A549 (cell line): Measurements from ENCODE around the gene NEURL1.

Experiments
- EP300 ChIP-seq, 2 experiments: fragments of >200 bp; sonication (Bioruptor Twin); formaldehyde crosslinking; IDR thresholded peaks; 2 replicates in 1 of 2; 3 replicates in 1 of 2; pipeline ENCODE4 v1.6.1; 2016 to 2017
- TF ChIP-seq, protein P1 (sequence below): fragments of >200 bp; sonication (Bioruptor Twin); formaldehyde crosslinking; IDR thresholded peaks from 3 replicates; pipeline ENCODE4 v1.5.1; 2016

DNA sequence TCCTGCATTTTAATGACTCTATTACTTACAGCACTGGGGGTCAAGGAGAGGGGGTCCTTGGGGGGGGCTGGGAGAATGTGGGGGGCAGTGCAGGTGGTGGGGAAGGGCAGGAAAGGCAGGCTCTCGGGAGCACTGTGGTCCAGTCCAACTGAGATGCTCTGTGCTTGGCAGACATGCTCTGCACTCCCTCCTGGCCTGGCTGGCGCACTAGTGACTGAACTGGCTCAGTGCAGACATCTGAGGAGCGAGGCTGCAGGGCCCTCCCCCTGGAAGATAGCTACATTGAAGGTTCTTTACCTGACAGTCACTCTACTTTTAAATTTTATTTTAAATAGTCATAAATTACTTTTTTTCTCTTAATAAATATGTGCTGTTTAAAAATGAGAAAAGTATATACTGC, 105.7 kb downstream of the NEURL1 start:
- TF ChIP-seq, protein P1, sequence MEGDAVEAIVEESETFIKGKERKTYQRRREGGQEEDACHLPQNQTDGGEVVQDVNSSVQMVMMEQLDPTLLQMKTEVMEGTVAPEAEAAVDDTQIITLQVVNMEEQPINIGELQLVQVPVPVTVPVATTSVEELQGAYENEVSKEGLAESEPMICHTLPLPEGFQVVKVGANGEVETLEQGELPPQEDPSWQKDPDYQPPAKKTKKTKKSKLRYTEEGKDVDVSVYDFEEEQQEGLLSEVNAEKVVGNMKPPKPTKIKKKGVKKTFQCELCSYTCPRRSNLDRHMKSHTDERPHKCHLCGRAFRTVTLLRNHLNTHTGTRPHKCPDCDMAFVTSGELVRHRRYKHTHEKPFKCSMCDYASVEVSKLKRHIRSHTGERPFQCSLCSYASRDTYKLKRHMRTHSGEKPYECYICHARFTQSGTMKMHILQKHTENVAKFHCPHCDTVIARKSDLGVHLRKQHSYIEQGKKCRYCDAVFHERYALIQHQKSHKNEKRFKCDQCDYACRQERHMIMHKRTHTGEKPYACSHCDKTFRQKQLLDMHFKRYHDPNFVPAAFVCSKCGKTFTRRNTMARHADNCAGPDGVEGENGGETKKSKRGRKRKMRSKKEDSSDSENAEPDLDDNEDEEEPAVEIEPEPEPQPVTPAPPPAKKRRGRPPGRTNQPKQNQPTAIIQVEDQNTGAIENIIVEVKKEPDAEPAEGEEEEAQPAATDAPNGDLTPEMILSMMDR, result no peak
- no peak for TF ChIP-seq EP300 (IDR thresholded peaks at IDR 0.05)
